GM10847 (cell line): ENCODE data around the gene TGFB3.

Experiments
- POLR2A ChIP-seq: IDR thresholded peaks from 2 replicates; pipeline ENCODE4 v1.6.1; 2011; ENCODE audit not compliant: insufficient read length; ENCODE audit errors: extremely low read depth

The TGFB3 gene

GRCh38 chr14:75991753-75992152 is 10.0 kb upstream of the TGFB3 start:
- TF ChIP-seq POLR2A, result no peak

DNA sequence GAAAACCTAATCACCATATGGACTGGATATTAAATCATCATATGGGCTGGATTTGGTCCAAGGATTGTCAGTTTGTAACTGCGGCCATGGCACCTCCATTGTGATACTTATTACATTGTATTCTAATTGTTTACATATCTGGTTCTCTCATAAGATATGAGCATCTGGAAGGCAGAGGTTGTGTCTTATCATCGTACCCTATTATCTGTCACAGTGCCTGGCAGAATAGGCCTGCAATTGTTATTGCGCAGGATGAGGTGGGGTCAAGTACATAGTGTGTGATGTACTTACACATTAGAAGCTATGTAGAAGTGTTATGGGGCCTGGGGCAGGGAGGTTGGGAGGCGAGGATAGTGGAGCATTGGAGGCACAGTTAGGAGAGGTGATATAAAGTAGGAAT is 8.5 kb upstream of the TGFB3 start:
- no peak for TF ChIP-seq POLR2A

GRCh38 chr14:75989134-75989533 is 7.3 kb upstream of the TGFB3 start:
- no peak for TF ChIP-seq POLR2A

DNA sequence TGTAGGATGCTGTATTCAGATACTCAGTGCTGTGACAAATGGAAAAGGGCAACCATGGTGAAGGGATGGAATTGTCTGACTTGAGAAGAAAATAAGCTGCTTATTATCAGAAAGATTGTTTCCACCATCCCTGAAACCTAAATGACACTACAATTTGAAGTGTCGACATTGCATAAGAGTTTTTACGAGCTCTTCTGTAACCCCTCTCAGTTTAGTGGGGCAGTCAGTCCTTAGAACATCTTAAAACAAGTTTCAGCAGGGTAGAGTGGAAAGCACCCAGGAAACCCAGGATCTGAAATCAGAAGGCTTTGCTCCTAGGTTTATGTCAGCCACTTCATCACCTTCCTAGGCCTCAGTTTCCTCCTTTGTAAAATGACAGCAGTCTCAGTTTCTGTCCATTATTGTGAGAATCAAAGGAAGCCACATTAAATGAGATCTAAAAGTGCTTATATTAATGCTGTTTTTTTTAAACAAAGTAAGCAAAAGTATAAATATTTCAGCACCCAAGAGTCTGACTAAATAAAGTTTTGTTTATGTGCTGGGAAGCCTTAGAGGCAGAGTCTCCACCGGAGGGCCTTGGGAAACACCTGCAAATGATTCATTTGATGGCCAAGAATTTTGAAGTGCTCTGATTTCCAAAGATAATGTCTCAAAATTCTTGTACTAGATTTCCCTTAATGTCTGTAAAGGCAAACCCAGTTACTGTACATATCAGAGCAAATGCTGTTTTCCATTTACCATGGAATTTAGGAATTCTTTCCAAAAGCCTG is 5.6 kb upstream of the TGFB3 start:
- TF ChIP-seq POLR2A, result no peak

DNA sequence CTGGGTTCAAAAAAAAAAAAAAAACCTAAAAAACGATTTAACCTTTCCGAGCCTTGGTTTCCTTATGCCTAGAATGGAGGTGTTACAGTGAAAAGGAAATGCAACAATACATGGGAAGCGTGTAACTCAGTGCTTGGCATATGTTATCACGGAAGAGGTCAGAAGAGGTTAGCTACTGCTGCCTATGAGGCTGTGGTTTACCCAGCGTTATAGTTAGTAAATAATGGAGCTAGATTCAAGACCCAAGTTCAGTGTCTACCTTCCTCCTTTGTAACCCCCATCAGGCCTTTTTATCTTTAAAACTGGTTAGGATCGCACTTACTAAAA is 4.6 kb upstream of the TGFB3 start:
- TF ChIP-seq POLR2A, result no peak

DNA sequence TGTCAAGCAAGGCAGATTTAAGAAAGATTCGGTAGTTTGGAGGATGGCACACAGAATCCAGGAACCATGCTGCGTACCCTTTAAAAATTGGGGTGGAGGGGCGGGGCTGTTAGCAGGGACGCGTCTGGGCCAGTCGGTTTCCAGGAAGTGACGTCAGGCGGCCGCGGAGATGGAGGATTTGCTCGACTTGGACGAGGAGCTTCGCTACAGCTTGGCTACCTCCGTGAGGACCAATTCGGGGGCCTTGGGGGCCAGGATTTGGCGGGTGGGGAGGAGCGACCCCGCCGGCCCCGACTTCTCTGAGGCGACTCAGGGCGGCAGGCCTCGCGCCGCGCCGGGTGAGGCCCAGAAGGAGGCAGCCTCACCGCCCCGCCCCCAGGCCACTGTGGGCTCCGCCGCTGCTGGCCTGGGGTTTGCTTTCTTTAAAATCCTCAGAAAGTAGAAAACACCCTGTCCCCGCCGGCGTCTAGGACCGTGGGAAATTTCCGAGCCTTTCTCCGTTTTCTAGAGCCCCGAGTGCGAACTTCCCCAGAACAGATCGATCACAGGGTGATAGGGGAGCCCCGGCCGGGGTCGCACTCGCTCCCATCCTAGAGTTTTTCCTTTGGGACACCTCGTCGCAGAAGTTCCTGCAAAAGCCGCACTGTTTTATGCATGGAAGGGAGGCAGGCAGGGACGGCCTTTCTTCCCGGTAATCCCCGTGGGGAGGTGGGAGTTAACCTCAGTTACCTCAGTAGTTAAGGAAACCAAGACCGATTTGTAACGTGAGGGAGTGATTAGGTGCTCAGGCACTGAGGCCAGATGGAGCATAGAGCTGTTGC is 4.0 kb upstream of the TGFB3 start, which contains the start of gene IFT43:
Gene IFT43, plus strand, starts transcription at position 146 of the 821 bp plus-strand sequence. Its CDS starts 24 bp downstream, at position 170.
- TF ChIP-seq POLR2A, result no peak

DNA sequence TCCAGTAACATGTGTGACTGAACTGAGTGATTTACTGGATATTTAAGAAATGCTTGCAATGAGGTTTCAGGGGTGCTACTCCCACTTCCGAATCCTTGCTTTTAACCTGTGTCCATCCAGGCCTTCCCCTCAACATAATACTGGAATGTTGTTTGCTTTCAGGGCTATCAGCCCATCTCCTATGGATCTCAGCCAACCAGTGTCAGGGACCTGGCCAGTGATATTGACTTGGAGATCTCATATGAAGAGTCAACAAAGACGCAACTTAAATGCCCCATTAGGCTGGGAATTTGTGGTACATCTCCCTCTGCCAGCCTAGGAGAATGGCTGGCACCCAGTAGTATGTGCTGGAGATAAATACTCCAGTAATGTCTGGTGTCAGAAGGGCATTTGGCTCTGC is 2.9 kb upstream of the TGFB3 start:
- no peak for TF ChIP-seq POLR2A

GRCh38 chr14:75983019-75983358 is 1.2 kb upstream of the TGFB3 start:
- TF ChIP-seq POLR2A, result no peak

- TF ChIP-seq POLR2A, result no peak
These were observed 647 bp upstream of the TGFB3 start for GRCh38 chr14:75982266-75983018.

GRCh38 chr14:75980856-75981255 is 939 bp downstream of the TGFB3 start:
- no peak for TF ChIP-seq POLR2A

DNA sequence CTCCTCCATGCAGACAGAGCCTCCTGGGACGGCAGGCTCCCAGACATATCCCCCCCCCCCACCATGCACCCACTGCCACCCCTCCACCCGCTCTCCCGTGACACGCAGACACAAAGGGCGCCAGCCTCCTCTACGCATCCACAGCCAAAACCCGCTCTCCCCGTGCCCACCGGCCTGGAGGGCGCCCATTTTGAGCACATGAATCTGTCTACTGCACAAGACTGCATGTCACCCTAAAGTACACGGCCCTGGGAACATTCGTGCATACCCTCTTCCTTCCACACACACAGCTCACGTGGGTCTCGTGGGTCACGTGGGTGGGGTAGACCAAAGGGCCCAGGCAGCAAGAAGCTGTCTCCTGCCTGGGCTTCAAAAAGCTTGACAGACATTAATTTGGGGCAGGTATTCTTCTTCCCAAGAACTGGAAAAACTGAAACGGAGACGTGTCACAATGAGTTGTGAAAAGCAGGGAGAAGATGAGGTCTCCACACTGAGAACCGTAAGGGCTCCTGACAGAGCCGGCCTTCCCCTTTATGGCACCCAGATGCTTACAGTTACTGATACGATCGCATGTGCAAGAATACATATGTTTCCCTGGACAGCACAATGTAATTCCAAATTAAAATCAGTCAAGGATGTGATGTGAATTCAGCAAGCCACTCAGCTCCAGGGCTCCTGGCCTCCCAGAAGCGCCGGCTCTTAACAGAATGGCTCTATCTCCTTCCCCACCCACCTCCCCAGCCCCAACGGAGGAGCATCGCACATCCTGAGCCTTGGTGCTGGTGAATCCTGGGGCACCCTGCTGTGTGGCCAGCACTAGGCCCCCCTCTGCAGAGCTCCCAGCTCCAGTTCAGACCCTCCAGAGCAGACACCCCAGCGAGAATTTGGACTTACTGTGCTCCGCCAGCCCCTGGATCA is 1.9 kb downstream of the TGFB3 start:
- TF ChIP-seq POLR2A, result no peak

DNA sequence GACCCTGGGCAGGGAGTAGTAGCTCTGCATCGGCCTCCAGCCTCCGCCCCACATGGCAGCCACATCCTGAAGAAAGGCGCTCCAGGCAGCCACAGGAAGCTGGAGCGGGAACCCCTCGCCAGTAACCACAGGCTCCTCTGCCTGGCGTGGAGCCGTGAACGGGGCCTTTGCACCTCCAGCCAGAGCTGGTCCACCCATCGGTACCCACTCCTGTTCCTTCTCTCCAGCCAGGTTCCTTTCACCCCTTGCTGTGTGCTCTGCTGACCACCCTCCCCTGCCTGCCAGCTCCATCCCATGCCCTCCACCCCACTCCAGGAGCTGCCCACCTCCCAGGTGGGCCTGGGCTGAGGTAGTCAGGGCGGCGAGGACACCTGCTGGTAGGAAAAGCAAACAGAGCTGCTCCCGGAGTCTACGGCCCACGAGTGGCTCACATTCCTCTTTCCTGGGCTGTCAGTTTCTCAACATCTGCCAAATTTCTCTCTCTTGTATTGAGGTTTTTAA is 2.7 kb downstream of the TGFB3 start:
- no peak for TF ChIP-seq POLR2A

DNA sequence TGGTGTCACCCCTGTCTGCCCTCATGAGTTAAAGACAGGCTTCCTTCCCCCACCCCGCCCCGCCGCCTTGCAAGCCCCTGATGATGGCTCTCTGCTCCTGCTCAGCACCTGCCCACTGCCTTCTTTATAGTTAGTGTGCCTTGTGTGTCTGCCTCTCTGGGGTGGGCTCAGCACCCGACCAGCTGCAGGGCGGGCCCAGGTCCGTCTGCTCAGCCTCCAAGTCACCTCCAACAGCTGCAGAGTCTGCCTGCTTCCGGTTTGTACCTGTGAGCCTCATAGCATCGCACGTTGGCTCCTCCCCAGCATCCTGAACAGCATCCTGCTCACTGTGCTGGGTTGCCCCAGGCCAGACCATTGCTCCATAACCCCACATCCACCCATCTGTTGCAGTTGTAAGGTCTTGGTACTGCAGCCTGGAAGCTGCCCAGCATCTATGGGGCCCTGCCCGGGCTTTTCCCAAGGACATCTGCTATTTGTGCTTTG is 3.5 kb downstream of the TGFB3 start:
- no peak for TF ChIP-seq POLR2A

GRCh38 chr14:75977582-75977943 is 4.2 kb downstream of the TGFB3 start:
- TF ChIP-seq POLR2A, result no peak

DNA sequence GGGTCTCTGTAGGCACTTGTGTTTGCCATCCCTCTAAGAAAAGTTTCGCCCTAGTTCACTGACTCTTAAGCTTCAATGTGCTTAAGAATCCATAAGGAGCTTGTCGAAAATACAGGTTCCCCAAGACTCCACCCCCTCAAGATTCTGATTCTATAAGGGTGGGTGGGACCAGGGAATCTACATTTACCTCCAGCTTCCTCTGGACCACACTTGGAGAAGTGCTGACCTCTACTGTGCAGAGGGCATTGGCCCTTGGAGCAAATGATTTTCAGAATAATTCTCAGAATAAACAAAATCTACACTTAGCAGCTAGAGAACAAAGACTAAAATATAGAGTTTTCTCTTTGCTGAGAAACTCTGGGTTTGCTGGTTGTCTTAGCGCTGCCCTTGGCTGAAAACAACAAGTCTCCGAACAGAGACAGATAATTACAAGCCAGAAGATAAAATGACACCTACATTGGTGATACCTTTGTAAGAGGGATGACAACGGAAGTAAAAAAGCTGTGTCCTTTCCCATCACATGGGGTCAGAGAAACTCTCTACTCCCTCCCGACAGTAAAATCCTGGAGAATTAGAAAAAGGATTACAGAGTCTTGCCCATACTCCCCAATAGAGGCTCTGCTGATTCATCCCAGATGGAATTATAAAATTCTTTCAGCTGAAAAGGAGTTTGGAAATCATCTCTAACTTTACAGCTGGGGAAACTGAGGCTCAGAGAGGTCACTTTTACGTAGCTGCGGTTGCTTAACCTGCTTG is 4.8 kb downstream of the TGFB3 start:
- TF ChIP-seq POLR2A, result no peak
